Effector memory CD4-positive, alpha-beta T cell (primary cell): ENCODE data around the gene HDHD2.

ENCODE experiments used
- DNase-seq, 3 donors: peaks; one replicate each; pipeline ENCODE4 v3.0.0-alpha.2; 2020
- H3K27ac ChIP-seq: 2 replicates; pipeline ENCODE4 v1.7.0; 2013; ENCODE audit warnings: mild to moderate bottlenecking, low read length, moderate library complexity; ENCODE audit not compliant: insufficient read depth, poor library complexity, severe bottlenecking
- H3K27me3 ChIP-seq: replicated peaks from 2 replicates; pipeline ENCODE4 v1.7.0; 2013; ENCODE audit warnings: mild to moderate bottlenecking, low read length; ENCODE audit not compliant: insufficient read depth, control insufficient read depth, poor library complexity, severe bottlenecking
- H3K36me3 ChIP-seq: 2 replicates; pipeline ENCODE4 v1.7.0; 2013; ENCODE audit warnings: mild to moderate bottlenecking, low read length, moderate library complexity; ENCODE audit not compliant: control insufficient read depth, insufficient read depth
- H3K4me1 ChIP-seq: 2 replicates; pipeline ENCODE4 v1.7.0; 2013; ENCODE audit warnings: low read length, mild to moderate bottlenecking; ENCODE audit not compliant: control insufficient read depth, insufficient read depth, poor library complexity, severe bottlenecking
- H3K4me3 ChIP-seq: 2 replicates; pipeline ENCODE4 v1.7.0; 2013; ENCODE audit warnings: low read length, low read depth, mild to moderate bottlenecking; ENCODE audit not compliant: insufficient read depth, poor library complexity, severe bottlenecking
- H3K9me3 ChIP-seq: 2 replicates; pipeline ENCODE4 v1.7.0; 2013; ENCODE audit warnings: mild to moderate bottlenecking, low read length, moderate library complexity; ENCODE audit not compliant: control insufficient read depth

Gene HDHD2

DNA sequence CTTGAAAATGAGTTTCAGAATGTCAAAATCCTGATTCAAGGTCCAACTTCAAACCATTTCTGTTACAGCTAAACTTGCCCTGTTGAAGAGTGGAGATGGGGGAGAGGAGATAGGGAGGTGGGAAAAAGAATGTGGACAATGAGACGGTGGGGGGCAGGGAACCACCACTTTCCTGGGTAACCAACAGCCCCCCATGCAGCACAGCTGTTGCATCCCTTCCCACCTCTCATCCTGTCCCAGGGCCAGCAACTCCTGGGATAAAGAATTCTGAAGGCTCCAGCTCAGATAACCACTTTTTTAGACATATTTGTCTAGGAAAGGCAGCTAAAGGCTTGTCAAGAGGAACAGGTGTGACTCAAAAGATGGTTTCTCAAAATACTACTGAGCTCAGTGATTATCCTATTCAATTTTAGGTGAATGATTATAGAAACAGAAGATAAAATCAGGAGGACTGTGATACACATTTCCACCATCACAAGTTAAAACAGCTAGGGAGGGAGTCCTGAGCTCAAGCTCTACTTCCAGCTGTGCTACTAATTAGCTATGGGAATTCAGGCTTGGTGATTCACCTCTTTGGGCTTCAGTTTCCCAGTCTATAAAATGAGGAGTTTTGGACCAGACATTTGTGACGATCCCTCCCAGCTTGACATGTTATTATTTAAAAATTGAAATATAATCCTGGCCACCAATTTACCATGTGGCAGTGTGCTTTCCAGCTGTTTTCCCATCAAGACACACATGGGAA is 36.3 kb downstream of the HDHD2 start:
- Histone ChIP-seq H3K36me3 (peaks cover 31% of the 10 kb centered on the region), H3K4me3 (no peak overlapping the region), H3K27ac (no peak overlapping the region), H3K9me3 (no peaks in the 10 kb centered on the region), H3K4me1 (no peaks in the 10 kb centered on the region), H3K27me3 (no peaks in the 10 kb centered on the region)
- DNase-seq, result no peak

DNA sequence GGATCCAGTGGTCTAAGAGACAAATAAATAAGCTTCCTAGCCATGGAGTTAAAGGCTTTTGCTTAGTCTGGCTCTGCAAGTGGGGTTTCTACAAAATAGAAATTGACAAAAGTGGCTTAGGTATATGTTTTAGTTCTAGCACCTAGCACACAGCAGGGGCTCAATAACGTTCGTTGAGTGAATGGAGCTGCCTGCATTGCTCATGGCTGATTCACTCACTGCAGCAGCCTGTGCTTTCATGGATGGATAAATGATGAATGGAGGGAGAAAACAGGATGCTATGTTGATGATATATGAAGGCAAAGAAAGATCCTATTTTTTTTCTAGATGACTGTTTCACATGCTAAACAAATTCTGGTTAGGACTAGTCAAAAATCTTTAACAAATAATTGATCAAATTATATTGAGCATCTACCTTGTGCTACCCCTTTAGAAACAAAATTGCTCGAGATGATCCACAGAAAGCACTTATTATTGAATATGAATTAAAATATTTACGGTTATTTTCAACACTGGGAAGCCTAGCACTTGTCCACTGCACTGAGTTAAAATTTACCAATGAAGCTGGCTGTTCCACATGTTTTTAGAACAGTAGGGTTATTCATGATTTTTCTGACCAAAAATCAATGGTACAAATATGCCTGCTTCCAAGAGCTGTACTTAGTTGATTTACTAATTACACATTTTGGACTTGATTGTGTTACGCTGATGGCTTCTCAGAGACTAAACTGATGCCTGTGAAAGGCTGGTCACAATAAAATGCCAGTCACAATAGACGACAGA is 39.6 kb downstream of the HDHD2 start:
- peaks cover 38% of the 10 kb centered on the region for H3K36me3 ChIP-seq

GRCh38 chr18:47109720-47110119 is 40.6 kb downstream of the HDHD2 start:
- Histone ChIP-seq H3K27ac (no peak overlapping the region), H3K4me3 (no peak overlapping the region), H3K9me3 (no peaks in the 10 kb centered on the region), H3K36me3 (peaks cover 38% of the 10 kb centered on the region), H3K4me1 (no peaks in the 10 kb centered on the region), H3K27me3 (no peaks in the 10 kb centered on the region)
- DNase-seq, result no peak

More for the DNA sequence above, 39.6 kb downstream of the HDHD2 start:
- H3K27ac ChIP-seq, result no peak overlapping the region
- H3K4me1 ChIP-seq, result no peaks in the 10 kb centered on the region
- H3K27me3 ChIP-seq, result no peaks in the 10 kb centered on the region
- DNase-seq, result no peak
- no peak overlapping the region for H3K4me3 ChIP-seq
- no peaks in the 10 kb centered on the region for H3K9me3 ChIP-seq

GRCh38 chr18:47108998-47109405 is 41.3 kb downstream of the HDHD2 start:
- peaks cover 33% of the 10 kb centered on the region for H3K36me3 ChIP-seq
- no peak overlapping the region for H3K27ac ChIP-seq
- no peaks in the 10 kb centered on the region for H3K27me3 ChIP-seq
- DNase-seq, result no peak
- H3K4me3 ChIP-seq, result no peak overlapping the region
- no peaks in the 10 kb centered on the region for H3K9me3 ChIP-seq
- H3K4me1 ChIP-seq, result no peaks in the 10 kb centered on the region

- Histone ChIP-seq H3K4me1 (no peaks in the 10 kb centered on the region), H3K27me3 (no peaks in the 10 kb centered on the region), H3K36me3 (peaks cover 28% of the 10 kb centered on the region), H3K4me3 (no peak overlapping the region), H3K9me3 (no peaks in the 10 kb centered on the region), H3K27ac (no peak overlapping the region)
- no peak for DNase-seq
These were observed 41.9 kb downstream of the HDHD2 start for GRCh38 chr18:47108373-47108772.

- Histone ChIP-seq H3K9me3 (no peaks in the 10 kb centered on the region), H3K4me1 (no peaks in the 10 kb centered on the region), H3K27me3 (no peaks in the 10 kb centered on the region)
These were observed 50.0 kb downstream of the HDHD2 start for GRCh38 chr18:47100212-47100831.

DNA sequence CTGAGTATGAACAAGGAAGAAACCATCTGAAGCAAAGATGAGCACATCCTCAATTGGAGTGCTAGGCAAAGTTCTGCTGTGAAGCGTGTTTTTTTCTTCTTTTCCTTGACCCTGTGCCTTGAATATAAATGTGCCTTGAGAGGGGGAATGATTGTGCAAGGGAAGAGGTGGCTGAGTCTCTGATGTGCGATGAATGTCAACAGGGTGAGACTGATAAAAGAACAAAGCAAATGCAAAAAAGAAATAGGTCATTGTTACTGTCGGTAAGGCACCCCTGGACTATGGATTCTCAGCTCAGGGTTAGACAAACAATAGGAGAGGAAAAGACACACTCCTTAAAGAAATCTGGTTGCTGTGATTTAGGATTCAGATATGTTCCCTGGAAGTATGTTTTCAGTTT is 54.5 kb downstream of the HDHD2 start:
- H3K36me3 ChIP-seq, result no peaks in the 10 kb centered on the region
- H3K9me3 ChIP-seq, result no peaks in the 10 kb centered on the region
- H3K27me3 ChIP-seq, result no peaks in the 10 kb centered on the region
- H3K27ac ChIP-seq, result no peak overlapping the region
- H3K4me1 ChIP-seq, result no peaks in the 10 kb centered on the region
- H3K4me3 ChIP-seq, result no peak overlapping the region
- DNase-seq, result no peak

More at GRCh38 chr18:47100212-47100831, 50.0 kb downstream of the HDHD2 start:
- H3K27ac ChIP-seq, result no peak overlapping the region
- no peaks in the 10 kb centered on the region for H3K36me3 ChIP-seq
- no peak overlapping the region for H3K4me3 ChIP-seq
- peak; percentile 19 to 41 (median 33) for DNase-seq

DNA sequence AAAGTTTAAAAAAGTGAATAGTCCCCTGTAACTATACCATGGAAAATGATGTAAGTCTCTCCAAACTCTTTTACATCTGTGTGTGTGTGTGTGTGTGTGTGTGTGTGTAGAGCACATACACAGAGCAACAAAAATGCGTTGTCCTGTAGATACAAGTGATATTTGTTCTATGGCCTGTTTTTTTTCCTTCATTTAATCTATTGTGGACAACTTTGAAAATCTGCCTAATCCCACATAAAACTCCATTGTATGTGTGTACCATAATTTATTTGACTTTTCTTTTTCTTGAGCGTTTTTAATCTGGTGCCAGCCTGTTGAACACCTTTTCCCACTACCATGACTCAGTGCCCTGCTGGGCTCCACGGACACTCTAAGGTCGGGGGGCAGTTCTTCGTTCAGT is 62.6 kb downstream of the HDHD2 start:
- H3K9me3 ChIP-seq, result no peaks in the 10 kb centered on the region
- H3K27me3 ChIP-seq, result no peaks in the 10 kb centered on the region
- no peaks in the 10 kb centered on the region for H3K4me1 ChIP-seq
- H3K27ac ChIP-seq, result no peak overlapping the region
- H3K36me3 ChIP-seq, result no peaks in the 10 kb centered on the region
- DNase-seq, result no peak
- no peak overlapping the region for H3K4me3 ChIP-seq

DNA sequence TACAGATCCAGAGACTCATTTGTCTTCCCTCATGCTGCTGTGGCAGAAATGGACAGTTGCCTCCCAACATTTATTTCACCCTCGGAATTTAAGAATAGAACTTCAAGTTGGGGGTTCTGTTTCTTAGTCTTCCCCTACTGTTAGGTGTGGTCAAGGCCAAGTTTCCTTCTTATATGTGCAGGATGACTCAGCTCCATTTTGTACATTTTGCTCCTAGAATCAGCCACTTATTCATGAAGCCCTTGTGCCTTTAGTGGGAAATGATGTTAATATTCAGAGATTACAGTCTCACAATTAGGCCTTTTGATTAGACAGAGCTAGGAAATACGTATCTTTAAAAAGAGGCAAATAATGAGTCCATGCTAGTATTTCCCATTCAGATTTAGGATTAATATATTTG is 68.7 kb downstream of the HDHD2 start:
- no peaks in the 10 kb centered on the region for H3K4me1 ChIP-seq
- no peak overlapping the region for H3K4me3 ChIP-seq
- H3K27me3 ChIP-seq, result no peaks in the 10 kb centered on the region
- DNase-seq, result no peak
- no peak overlapping the region for H3K27ac ChIP-seq
- no peaks in the 10 kb centered on the region for H3K9me3 ChIP-seq
- H3K36me3 ChIP-seq, result no peaks in the 10 kb centered on the region

DNA sequence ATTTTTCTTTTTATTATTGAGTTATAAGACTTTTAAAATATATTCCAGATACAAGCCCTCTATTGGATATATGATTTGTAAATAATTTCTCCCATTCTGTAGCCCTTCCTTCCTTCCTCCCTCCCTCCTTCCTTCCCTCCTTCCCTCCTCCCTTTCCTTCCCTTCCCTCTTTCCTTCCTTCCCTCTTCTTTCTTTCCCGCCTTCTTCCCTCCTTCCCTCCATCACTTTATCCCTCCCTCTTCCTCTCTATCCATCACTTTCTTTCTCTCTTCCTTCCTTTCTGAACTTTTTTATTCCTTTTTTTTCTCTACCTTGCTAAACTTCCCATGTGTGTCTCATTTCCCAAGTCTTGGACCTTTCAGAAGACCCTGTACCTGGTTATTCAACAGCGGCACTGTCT is 69.4 kb downstream of the HDHD2 start:
- H3K36me3 ChIP-seq, result no peaks in the 10 kb centered on the region
- no peak for DNase-seq
- H3K4me1 ChIP-seq, result no peaks in the 10 kb centered on the region
- H3K27ac ChIP-seq, result no peak overlapping the region
- H3K27me3 ChIP-seq, result no peaks in the 10 kb centered on the region
- no peaks in the 10 kb centered on the region for H3K9me3 ChIP-seq
- no peak overlapping the region for H3K4me3 ChIP-seq
